Right kidney (tissue), 1 donor: ENCODE results near the gene TARS2.

ENCODE experiments used
- DNase-seq: peaks from one replicate; pipeline ENCODE4 v3.0.0-alpha.2; 2016

TARS2 gene

GRCh38 chr1:150555198-150555970 lies 68.2 kb downstream of the TARS2 start:
- DNase-seq, result no peak

DNA sequence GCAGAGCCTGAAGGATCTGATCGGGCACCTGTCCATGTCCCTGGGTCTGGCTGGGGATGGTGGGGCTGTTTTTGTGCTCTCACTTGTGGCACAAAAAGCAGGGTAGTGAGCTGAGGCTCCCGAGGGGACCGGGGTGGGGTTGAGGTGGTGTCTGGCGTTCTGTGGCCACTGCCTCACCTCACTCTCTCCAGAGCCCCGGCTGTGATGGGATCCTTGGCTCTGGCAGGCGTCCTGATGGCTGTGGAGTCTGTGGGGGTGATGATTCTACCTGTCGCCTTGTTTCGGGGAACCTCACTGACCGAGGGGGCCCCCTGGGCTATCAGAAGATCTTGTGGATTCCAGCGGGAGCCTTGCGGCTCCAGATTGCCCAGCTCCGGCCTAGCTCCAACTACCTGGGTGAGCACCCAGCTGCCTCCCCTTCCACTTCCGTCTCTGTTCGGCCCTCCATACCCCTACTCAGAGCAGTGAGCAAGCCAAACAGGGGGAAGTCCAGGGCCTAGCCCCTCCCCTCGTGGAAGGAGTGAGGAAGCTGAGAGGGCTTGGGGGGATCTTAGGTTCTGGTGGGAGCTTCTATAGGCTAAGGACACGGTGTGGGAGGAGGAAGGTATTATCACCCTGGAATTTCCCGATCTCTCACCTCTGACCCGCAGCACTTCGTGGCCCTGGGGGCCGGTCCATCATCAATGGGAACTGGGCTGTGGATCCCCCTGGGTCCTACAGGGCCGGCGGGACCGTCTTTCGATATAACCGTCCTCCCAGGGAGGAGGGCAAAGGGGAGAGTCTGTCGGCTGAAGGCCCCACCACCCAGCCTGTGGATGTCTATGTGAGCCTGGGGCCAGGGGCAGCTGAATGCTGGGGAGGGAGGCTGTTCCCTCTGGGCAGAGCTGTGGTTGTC lies 69.0 kb downstream of the TARS2 start:
- no peak for DNase-seq

GRCh38 chr1:150557065-150557600 lies 69.9 kb downstream of the TARS2 start:
- DNase-seq, result no peak
